GM18873 (cell line): ENCODE measurements around the gene PDE4D.

Experiments
- ATAC-seq: cut with Tn5 transposase; IDR thresholded peaks from one replicate; pipeline ENCODE4 v1.9.1; 2021; ENCODE audit warnings: mild to moderate bottlenecking, moderate library complexity, moderate number of reproducible peaks; ENCODE audit not compliant: unreplicated experiment, low FRiP score

The PDE4D gene

GRCh38 chr5:59092758-59093157, 800.8 kb downstream of the PDE4D start:
- ATAC-seq = no peak

GRCh38 chr5:59091965-59092364, 801.6 kb downstream of the PDE4D start:
- ATAC-seq = no peak

DNA sequence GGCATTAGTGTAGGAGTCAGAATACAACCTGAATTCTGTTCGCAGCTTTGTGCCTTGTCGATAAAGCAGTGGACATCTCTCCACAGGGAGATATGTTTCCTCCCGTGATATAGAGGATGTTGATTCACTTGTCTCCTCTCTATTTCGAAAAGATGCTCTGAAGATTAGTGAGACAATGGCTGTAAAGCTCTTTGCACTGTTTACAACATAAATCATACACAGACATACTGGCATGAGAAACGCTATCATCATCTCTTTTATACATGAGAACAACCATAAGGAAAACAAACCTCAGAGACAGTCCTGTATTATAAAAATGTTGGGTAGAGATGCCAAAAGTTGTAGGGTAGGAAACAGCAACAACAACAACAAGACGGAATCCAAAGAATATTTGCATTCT, 803.2 kb downstream of the PDE4D start:
- ATAC-seq = no peak

GRCh38 chr5:59089767-59090166, 803.8 kb downstream of the PDE4D start:
- no peak for ATAC-seq

DNA sequence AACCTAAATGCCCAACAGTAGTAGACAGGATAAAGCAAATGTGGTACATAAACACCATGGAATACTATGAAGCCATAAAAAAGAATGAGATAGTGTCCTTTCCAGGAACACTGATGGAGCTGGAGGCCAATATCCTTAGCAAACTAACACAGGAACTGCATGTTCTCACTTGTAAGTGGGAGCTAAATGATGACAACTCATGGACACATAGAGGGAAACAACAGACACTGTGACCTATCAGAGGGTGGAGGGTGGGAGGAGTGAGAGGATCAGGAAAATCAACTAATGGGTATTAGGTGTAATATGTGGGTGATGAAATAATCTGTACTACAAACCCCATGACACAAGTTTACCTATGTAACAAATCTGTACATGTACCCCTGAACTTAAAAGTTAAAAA, 805.0 kb downstream of the PDE4D start:
- no peak for ATAC-seq

DNA sequence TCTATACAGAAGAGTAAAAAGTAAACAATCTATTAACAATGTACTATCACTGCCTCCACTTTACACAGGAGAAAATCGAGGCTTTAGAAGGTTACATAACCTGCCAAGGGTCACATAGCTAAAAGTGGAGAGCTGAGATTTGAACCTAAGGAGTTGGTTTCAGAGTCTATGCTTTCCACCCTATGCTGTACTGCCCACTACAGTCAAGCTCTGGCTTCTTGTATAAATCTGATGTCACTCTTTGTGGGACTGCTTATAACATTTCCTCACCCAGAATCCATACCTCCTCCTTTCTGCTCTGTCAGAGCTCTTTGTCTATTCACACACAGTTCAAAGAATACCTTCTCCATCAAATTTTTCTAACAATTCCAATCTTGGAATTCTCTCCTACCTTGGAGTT, 807.5 kb downstream of the PDE4D start:
- ATAC-seq = no peak

DNA sequence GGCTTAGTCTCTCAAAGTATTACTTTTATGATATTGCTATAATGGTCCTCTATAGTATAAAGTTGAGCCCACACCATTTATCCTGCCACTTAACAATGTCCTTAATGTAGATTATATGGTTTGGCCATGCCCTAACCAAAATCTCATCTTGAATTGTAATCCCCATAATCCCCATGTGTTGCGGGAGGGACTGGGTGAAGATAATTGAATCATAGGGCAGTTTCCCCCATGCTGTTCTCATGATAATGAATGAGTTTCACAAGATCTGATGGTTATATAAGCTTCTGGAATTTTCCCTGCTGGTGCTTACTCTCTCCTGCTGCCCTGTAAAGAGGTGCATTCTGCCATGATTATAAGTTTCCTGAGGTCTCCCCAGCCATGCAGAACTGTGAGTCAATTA, 811.8 kb downstream of the PDE4D start:
- no peak for ATAC-seq

DNA sequence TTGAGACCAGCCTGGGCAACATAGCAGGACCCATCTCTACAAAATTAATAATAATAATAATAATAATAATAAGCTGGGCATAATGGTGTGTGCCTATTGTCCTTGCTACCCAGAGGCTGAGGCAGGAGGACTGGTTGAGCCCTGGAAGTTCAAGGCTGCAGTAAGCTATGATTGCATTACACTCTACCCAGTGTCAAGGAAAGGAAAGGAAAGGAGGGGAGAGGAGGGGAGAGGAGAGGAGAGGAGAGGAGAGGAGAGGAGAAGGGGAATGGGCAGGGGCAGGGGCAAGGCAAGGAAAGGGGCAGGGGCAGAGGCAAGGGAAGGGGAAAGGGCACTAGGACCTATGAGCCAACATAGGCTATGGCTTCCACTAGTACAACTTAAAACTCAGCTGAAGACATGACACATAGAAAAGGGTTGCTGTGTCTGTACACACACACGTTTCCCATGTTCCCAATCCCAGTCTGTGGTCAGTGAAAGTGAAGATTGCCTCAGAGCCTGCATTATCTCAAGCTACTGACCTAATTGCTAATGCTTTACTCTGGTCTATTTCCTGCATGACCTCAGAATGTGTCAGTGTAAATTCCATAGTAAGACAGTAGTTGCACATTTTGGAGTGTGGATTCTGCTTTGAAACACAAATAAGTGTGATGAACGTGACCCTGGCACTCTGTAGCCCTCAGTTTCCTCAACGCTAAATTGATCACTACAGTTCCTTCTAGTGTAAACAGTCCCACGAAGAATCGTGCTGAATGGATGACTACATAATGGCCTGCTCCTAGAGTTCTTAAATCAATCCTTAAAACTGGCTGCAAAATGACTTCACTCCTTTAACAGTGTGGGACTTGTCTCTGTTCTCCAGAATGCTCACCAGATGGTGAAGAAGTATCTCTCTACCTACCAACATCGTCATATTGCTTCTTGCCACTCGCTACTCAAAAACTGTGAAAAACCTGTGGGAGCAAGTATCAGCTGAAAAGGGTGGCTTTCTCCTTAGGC, 813.6 kb downstream of the PDE4D start:
- ATAC-seq = no peak

- no peak for ATAC-seq
These were observed 821.6 kb downstream of the PDE4D start for GRCh38 chr5:59071755-59072549.

DNA sequence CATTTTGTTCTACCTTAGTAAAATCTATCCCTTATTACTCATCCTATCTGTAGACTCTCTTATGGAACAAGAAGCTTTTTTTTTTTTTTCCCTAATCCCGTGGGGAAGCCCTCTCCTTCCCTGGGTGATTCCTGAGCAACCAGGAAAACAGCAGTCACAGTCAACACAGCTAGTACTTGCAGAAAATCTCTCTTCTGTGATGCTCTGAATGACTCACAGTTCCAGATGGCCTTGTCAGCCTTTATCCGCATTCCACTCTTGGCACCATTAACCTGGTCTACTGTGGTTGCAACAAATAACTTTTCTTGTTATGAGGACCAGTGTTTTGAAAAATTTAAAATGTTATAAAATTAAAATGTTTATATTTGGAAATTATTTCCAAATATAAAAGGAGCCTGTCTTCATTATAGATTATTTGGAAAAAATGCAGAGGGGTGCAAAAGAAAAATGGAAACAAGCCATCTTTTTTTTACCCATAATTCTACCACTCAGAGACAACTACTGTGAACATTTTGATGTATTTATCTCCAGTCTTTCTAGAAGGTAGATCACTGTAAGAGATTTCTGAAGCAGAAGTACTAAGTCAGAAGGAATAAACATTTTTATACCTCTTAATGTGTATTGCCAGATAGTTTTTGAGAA, 824.0 kb downstream of the PDE4D start:
- no peak for ATAC-seq

GRCh38 chr5:59067956-59068656, 825.4 kb downstream of the PDE4D start:
- no peak for ATAC-seq

DNA sequence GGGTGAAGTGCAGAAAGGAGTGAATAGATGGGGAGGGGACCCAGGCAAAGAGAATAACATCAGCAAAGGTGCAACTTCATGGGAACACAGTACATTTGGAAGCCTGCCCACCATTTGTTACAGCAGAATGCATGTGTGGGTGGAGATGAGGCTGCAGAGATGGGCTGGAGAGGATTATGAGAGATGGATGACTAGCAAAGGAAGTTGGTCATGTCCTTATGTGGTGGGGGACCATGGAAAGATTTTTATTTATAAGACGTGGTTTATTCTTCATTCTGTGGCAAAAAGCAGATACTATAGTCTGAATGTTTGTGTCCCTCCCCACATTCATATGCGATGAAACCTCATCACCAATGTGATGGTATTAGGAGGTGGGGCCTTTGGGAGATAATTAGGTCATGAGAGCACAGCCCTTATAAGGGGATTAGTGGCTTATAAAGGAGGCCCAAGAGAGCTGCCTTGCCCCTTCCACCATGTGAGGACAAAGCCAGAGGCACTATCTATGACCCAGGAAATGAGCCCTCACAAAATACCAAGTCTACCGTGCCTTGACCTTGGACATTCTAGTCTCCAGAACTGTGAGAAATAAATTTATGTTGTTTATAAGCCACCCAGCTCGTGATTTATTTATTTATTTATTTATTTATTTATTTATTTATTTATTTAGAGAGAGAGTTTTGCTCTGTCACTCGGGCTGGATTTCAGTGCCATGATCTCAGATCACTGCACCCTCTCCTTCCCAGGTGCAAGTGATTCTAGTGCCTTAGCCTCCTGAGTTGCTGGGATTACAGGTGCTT, 827.0 kb downstream of the PDE4D start:
- ATAC-seq = no peak

GRCh38 chr5:59065554-59065953, 828.0 kb downstream of the PDE4D start:
- no peak for ATAC-seq

DNA sequence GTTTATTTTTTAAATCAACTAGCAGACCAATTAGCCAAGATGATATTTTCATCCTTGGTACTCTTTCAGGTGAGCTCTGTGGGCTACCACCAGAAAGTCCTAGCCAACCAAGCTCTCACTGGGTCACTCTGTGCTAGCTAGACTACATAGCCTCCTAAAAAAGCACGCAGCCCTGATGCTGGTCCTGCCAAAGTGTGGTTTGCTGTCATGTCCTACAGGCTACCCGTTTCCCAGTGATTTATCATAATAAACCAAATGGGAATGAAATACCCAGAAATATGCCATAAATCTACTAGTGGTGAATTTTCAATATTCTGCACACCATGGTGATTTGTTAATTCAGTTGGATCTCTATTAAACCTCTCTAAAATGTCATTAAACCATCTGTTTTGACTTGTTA, 829.2 kb downstream of the PDE4D start:
- ATAC-seq = no peak

DNA sequence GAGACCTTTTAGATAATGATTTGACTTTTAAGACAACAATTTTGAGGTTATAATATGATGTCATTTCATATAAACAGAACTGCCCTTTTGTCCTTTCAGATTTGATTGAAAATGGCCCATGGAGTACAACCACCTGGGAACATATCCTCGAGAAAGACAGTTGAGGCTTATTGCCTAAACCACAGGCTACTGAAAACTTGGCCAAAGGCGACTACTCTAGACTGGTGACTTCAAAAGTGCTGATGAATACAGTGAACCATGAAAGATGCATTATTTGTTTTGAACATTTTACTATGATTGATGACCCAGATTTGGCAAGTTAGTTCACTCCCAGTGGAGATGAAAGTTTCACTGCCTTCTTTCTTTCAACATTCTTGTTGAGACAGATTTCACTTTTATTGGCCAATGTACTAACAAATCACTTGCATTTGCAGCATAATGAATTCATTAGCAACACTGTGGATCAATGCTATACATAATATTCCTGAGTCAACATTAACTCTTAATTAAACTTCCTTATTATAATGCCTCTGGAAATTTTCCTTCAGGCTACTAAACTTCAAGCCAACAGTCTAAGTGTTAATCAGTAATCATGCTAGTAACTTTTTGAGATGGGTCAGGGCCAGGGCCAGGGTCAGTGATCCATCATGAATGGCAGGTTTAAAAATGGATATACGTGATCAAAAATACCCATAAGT, 830.4 kb downstream of the PDE4D start:
- ATAC-seq = no peak

- ATAC-seq = no peak
These were observed 832.1 kb downstream of the PDE4D start for GRCh38 chr5:59061377-59061776.

DNA sequence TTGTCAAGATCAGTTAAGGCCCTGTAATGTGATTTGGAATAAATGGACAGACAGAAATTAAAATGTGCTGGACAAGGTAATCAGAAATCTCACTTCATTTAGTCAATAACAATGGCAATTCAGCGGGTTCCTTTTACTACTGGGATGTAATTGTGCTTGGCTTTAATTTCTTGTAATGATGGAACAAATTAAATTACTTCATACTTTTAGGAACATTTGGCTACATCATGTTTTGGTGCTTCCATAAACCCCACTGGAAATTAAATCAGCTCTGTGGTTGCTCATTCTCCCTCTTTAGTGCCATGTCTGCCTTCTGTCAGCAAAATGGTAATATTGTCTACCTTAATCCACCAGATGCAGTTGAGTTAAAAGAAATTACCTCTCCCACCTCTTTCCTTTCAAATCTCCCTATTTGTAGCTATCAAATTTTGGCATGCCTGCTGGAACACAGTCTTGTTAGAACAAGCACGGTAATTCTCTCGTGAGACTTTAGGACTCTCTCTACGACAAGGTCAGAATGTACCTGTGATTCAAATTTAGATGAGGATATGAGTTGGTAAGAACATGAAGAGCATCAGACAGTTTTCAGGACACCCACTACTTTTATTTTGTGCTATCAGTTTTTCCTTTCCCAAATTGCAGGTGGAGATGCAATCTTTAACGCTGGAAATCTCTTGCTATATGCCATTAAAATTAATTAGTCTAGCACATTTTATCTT, 834.4 kb downstream of the PDE4D start:
- ATAC-seq = no peak

DNA sequence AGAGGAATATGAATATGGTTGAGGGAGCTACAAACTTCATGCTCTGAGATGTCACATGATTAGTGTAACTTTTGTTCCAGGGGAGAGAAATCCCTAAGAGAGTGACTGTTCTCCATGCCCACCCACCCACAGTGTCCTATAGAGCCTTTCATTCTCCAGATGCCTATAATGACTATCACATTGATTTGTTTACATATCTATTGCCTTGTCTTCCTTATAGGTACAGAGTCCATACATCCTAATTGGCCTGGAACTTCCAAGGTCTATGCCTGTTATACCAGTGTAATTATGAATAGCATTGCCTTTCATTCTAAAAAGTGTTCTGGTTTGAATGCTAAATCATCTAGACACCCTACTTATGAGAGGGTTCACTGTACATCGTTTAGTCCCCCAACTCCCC, 835.3 kb downstream of the PDE4D start:
- ATAC-seq = no peak
